ENCODE measurements around the gene RPL34.

GRCh38 chr4:108588878-108589277 is 31.5 kb upstream of the RPL34 start:
- no peak for TF ChIP-seq ZNF24 (tag by site-specific recombination; IDR thresholded peaks at IDR 0.05)
- TF ChIP-seq, protein P1, sequence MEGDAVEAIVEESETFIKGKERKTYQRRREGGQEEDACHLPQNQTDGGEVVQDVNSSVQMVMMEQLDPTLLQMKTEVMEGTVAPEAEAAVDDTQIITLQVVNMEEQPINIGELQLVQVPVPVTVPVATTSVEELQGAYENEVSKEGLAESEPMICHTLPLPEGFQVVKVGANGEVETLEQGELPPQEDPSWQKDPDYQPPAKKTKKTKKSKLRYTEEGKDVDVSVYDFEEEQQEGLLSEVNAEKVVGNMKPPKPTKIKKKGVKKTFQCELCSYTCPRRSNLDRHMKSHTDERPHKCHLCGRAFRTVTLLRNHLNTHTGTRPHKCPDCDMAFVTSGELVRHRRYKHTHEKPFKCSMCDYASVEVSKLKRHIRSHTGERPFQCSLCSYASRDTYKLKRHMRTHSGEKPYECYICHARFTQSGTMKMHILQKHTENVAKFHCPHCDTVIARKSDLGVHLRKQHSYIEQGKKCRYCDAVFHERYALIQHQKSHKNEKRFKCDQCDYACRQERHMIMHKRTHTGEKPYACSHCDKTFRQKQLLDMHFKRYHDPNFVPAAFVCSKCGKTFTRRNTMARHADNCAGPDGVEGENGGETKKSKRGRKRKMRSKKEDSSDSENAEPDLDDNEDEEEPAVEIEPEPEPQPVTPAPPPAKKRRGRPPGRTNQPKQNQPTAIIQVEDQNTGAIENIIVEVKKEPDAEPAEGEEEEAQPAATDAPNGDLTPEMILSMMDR (tag by site-specific recombination; IDR thresholded peaks at IDR 0.05), result no peak
- TF ChIP-seq IKZF3 (tag by site-specific recombination; IDR thresholded peaks at IDR 0.05), result no peak
- TF ChIP-seq, protein P2, sequence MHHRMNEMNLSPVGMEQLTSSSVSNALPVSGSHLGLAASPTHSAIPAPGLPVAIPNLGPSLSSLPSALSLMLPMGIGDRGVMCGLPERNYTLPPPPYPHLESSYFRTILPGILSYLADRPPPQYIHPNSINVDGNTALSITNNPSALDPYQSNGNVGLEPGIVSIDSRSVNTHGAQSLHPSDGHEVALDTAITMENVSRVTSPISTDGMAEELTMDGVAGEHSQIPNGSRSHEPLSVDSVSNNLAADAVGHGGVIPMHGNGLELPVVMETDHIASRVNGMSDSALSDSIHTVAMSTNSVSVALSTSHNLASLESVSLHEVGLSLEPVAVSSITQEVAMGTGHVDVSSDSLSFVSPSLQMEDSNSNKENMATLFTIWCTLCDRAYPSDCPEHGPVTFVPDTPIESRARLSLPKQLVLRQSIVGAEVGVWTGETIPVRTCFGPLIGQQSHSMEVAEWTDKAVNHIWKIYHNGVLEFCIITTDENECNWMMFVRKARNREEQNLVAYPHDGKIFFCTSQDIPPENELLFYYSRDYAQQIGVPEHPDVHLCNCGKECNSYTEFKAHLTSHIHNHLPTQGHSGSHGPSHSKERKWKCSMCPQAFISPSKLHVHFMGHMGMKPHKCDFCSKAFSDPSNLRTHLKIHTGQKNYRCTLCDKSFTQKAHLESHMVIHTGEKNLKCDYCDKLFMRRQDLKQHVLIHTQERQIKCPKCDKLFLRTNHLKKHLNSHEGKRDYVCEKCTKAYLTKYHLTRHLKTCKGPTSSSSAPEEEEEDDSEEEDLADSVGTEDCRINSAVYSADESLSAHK (tag by site-specific recombination; IDR thresholded peaks at IDR 0.05), result no peak
- TF ChIP-seq ATF2 (tag by site-specific recombination; IDR thresholded peaks at IDR 0.05; ENCODE audit: low read depth), result no peak
- no peak for TF ChIP-seq ZSCAN18 (tag by site-specific recombination; IDR thresholded peaks at IDR 0.05)
- TF ChIP-seq ZNF513 (tag by site-specific recombination; IDR thresholded peaks at IDR 0.05), result no peak

Data from HEK293 (cell line).